Measurements from ENCODE around the gene ZMYND8. TPM values are rescaled to one million over a fixed set of nuclear protein-coding genes. Genes with fewer than 3 reads are reported as not detected.
"Not testable (repeated sequence)": the region's sequence is repeated elsewhere in the genome, so short reads cannot be mapped to it uniquely, and the experiment has no call there.

ZMYND8 gene
- total RNA-seq, 2 experiments from 2014 or later: 28.1 to 29.6 TPM

DNA sequence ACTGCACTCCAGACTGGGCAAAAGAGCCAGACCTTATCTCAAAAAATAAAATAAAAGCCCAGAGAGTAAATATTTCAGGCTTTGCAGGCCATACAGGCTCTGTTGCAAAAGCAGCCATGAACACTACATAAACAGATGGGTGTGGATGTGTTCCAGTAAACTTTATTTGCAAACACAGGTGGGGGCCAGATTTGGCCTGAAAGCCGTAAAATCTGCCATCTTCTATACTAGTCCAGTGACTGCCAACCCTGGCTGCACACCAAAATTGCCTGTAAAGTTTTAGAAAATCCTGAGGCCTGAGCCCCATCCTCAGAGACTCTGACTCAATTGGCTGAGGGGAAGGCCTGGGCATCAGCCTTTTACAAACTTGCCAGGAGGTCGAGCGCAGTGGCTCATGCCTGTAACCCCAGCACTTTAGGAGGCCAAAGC lies 103.6 kb downstream of the ZMYND8 start:
- Mint-ChIP-seq H3K4me3 (no peak overlapping the region), H3K4me1 (ENCODE audit: low read depth) (peaks cover 2% of the 10 kb centered on the region), H3K36me3 (peaks cover 30% of the 10 kb centered on the region), H3K9me3 (no peaks in the 10 kb centered on the region), H3K27me3 (no peaks in the 10 kb centered on the region), H3K27ac (no peak overlapping the region)
- CTCF ChIA-PET: interaction anchor here (0.6 to 3.8 kb wide), 3 partner anchors 20 to 131 kb away, joined by 3 to 11 read pairs (median 5); no protein-coding TSS in a partner anchor
- intact Hi-C loops (cut with micrococcal nuclease): no loop called here
- DNase-seq: no peak
- POLR2A ChIA-PET: no interaction called here

DNA sequence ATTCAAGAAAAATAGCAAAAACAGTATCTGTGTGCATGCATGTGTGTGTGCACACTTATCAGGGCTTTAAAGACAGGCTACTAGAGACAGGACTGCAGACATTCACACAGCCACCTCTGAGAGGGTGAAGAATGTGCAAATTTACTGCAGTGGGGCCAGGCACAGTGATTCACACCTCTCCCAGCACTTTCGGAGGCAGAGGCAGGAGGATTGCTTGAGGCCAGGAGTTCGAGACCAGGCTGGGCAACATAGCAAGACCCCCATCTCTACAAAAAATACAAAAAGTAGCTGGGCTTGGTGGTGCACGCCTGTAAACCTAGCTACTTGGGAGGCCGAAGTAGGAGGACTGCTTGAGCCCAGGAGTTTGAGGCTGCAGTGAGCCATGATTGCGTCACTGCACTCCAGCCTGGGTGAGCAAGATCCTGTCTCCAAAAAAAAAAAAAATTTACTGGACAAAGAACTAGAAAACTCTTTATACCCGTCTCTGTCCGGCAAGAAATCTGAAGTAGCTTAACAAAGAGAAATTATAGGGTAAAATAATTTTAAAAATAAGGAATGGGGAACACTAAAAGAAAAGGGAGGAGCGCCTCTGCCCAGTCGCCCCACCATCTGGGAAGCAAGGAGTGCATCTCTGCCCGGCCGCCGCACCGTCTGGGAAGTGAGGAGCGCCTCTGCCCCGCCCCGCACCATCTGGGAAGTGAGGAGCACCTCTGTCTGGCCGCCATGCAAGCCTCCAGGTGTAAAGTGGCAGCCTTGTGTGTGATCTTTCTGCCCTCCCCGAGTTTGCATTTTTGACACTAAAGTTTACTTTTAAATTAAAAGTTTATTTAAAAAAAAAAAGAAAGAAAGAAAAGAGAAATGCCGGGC lies 105.1 kb downstream of the ZMYND8 start:
- intact Hi-C loops (cut with micrococcal nuclease): no loop called here
- Mint-ChIP-seq H3K4me1 (ENCODE audit: low read depth) (peaks cover 2% of the 10 kb centered on the region), H3K36me3 (peaks cover 33% of the 10 kb centered on the region), H3K27me3 (no peaks in the 10 kb centered on the region), H3K9me3 (no peaks in the 10 kb centered on the region), H3K27ac (no peak overlapping the region), H3K4me3 (no peak overlapping the region)
- ChIA-PET CTCF (interaction anchor here (0.6 to 3.8 kb wide), 4 partner anchors 14 to 133 kb away, joined by 3 to 11 read pairs (median 5); no protein-coding TSS in a partner anchor), POLR2A (no interaction called here)
- DNase-seq: no peak

DNA sequence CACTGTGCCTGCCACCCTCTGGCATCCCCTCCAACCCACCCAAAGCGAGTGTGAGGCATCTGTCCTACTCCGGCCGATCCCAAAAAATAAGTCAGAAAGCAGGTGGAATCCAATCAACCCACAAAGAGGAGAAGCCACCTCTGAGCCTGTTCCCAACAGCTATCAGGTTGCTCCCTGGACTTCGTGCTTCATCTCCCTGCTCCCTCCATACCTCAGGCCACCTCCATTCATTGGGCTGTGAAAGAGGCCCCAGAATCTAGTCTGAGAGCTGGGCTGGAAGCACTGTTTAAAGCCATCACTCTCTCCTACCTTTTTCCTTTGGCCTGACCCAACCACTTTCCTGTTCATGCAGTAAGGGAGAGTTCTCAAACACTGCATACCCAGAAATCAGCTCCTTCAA lies 106.1 kb downstream of the ZMYND8 start:
- H3K27me3 Mint-ChIP-seq: no peaks in the 10 kb centered on the region
- H3K36me3 Mint-ChIP-seq: peaks cover 42% of the 10 kb centered on the region
- peaks cover 2% of the 10 kb centered on the region for H3K4me1 Mint-ChIP-seq (ENCODE audit: low read depth)
- no peak overlapping the region for H3K27ac Mint-ChIP-seq
- intact Hi-C loops (cut with micrococcal nuclease): no loop called here
- no peak for DNase-seq
- POLR2A ChIA-PET: no interaction called here
- no peak overlapping the region for H3K4me3 Mint-ChIP-seq
- no peaks in the 10 kb centered on the region for H3K9me3 Mint-ChIP-seq
- CTCF ChIA-PET: interaction anchor here (0.9 kb wide), 1 partner anchor 22 kb away, joined by 5 read pairs; no protein-coding TSS in a partner anchor

DNA sequence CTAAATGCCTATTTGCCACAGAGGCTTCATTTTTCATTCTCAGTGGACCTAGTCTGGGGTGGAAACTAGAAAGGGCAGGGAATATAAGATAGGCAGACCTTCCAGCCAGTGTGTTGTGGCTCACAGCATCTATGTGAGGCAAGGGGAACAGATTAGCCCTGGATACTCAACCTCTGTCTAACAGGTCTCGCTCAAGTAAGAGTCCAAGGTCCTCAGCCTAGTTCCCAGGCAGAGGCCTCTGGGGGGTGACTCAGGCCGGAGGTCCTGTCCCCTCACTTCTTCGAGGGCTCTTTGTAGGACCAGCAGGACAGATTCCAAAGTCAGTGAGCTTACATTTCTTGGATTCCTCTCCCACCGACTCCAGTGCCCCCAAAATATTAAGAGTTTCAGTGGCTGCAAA lies 106.6 kb downstream of the ZMYND8 start:
- intact Hi-C loops (cut with micrococcal nuclease): no loop called here
- Mint-ChIP-seq H3K27ac (no peak overlapping the region), H3K4me1 (ENCODE audit: low read depth) (peaks cover 2% of the 10 kb centered on the region), H3K4me3 (no peak overlapping the region), H3K36me3 (peaks cover 42% of the 10 kb centered on the region), H3K27me3 (no peaks in the 10 kb centered on the region), H3K9me3 (no peaks in the 10 kb centered on the region)
- CTCF ChIA-PET: interaction anchor here (0.9 to 1.7 kb wide), 2 partner anchors 23 to 134 kb away, joined by 5 to 9 read pairs; no protein-coding TSS in a partner anchor
- POLR2A ChIA-PET: no interaction called here
- no peak for DNase-seq

DNA sequence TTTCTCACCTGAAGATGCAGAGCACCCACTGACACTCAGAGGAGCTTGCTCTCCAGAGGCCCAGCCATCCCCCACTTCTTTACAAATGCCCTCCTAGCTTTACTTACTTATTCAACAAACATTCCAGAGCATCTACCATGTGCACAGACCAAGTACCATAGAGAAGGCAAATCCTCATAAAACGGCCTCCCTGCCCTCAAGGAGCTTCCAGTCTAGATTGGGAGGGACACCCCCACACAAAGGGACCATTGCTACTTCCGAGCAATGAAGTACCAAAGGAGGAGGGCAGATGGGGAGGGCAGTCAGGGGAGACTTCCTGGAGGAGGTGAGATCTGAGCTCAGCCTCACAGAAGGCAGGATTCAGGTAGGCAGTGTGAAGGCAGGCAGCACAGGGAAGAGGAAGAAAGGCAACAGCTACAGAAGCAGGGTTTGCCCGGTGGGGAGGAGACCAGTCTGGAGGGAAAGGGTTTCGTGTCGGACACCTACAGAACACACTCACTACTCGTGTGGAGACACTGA lies 108.0 kb downstream of the ZMYND8 start:
- intact Hi-C loops (cut with micrococcal nuclease): no loop called here
- Mint-ChIP-seq H3K4me3 (no peak overlapping the region), H3K9me3 (no peaks in the 10 kb centered on the region), H3K27me3 (no peaks in the 10 kb centered on the region), H3K27ac (no peak overlapping the region), H3K4me1 (ENCODE audit: low read depth) (peaks cover 2% of the 10 kb centered on the region), H3K36me3 (peaks cover 35% of the 10 kb centered on the region)
- POLR2A ChIA-PET: no interaction called here
- CTCF ChIA-PET: interaction anchor here (1.1 to 1.7 kb wide), 4 partner anchors 24 to 477 kb away, joined by 3 to 9 read pairs (median 4); partner anchors contain the start of gene ZMYND8
- no peak for DNase-seq

DNA sequence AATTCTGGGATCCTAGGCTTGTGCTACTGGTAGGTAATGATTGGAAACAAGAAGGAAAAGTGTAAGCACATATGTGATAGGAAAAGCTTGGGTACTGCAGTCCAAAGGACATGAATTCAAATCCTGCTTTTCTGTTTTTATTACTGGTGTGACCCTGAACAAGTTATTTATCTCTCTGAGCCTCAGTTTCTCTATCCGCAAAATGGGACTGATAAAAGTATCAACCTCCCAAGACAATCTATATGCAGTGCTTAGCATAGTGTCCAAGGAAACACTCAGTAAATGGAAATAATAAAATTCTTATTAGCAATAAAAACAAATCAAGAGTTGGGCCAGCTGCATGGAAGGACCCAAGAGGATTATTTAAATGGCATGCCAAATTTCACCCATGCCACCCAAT lies 108.5 kb downstream of the ZMYND8 start:
- H3K27me3 Mint-ChIP-seq: no peaks in the 10 kb centered on the region
- peaks cover 2% of the 10 kb centered on the region for H3K4me1 Mint-ChIP-seq (ENCODE audit: low read depth)
- peaks cover 35% of the 10 kb centered on the region for H3K36me3 Mint-ChIP-seq
- no peaks in the 10 kb centered on the region for H3K9me3 Mint-ChIP-seq
- no peak overlapping the region for H3K27ac Mint-ChIP-seq
- ChIA-PET POLR2A (no interaction called here), CTCF (interaction anchor here (0.7 to 1.7 kb wide), 4 partner anchors 24 to 373 kb away, joined by 3 to 9 read pairs (median 4); partner anchors contain the start of gene ZMYND8)
- no peak for DNase-seq
- no peak overlapping the region for H3K4me3 Mint-ChIP-seq
- intact Hi-C loops (cut with micrococcal nuclease): no loop called here

DNA sequence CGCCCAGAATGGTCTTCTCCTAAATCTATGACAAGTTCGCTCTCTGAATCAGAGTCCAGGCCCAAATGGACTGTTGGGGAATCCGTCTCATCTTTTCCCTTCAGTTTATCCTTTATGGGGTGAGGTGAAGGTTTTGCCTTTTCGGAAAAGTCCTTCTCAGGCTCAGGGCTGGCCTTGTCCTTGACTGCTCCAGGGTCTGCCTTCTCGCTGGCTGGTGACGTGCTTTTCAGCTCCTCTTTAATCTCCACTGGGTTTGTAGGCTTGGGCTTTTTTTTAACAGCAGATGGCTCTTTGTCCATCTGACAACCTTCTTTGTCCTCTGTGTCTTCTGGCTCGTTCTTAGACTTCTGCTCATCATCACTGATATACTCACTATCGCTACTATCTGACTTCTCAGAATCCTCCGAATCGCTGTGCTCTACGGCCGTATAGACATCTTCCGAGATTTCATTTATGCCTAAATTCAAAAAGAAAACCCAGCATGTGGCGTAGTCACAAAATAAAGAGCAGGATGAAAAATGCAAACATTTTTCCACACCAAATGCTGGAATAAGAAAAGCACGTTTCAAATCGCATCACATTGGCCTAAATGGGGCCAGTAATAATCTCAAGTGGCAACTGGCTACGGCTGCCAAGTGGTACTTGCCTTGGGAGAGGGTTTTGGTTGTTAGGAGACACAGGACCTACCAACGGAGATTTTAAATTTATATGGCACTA lies 110.3 kb downstream of the ZMYND8 start:
- no peak overlapping the region for H3K27ac Mint-ChIP-seq
- peaks cover 2% of the 10 kb centered on the region for H3K4me1 Mint-ChIP-seq (ENCODE audit: low read depth)
- intact Hi-C loops (cut with micrococcal nuclease): no loop called here
- no peak for DNase-seq
- H3K4me3 Mint-ChIP-seq: no peak overlapping the region
- peaks cover 36% of the 10 kb centered on the region for H3K36me3 Mint-ChIP-seq
- no peaks in the 10 kb centered on the region for H3K27me3 Mint-ChIP-seq
- ChIA-PET CTCF (interaction anchor here (0.8 kb wide), 1 partner anchor 27 kb away, joined by 3 read pairs; no protein-coding TSS in a partner anchor), POLR2A (no interaction called here)
- H3K9me3 Mint-ChIP-seq: no peaks in the 10 kb centered on the region

DNA sequence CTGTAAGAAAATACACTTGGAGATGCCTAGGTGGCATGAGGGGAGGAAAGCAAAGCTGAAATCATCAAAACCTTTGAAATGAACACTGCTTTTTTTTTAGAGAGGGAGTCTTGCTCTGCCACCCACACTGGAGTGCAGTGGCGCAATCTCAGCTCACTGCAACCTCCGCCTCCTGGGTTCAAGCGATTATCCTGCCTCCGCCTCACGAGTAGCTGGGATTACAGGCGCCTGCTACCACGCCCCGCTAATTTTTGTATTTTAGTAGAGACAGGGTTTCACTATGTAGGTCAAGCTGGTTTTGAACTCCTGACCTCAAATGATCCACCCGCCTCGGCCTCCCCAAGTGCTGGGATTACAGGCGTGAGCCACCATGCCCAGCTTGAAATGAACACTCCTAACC lies 111.3 kb downstream of the ZMYND8 start:
- H3K4me3 Mint-ChIP-seq; H3K27ac Mint-ChIP-seq; H3K27me3 Mint-ChIP-seq; H3K9me3 Mint-ChIP-seq; intact Hi-C loops (cut with micrococcal nuclease); DNase-seq; POLR2A ChIA-PET; H3K4me1 Mint-ChIP-seq (ENCODE audit: low read depth): not testable (repeated sequence)
- H3K36me3 Mint-ChIP-seq: peaks cover 34% of the 10 kb centered on the region
- CTCF ChIA-PET: interaction anchor here (0.8 to 1.5 kb wide), 2 partner anchors 28 to 139 kb away, joined by 3 to 4 read pairs; no protein-coding TSS in a partner anchor

DNA sequence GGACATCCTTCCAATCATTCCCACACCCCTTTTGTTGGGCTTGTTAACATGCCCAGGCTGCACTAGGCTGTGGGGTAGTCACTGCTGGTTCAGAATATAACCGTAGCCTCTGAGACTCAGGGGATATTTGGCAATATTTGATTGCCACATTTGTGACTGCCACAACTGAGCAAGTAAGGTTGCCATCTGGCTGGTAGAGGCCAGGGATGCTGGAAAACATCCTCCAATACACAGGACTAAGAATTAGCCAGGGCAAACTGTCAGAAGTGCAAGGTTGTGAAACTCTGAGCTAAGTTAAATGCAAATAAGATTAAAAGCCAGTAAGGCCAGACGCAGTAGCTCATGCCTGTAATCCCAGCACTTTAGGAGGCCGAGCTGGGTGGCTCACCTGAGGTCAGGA lies 112.0 kb downstream of the ZMYND8 start:
- peaks cover 2% of the 10 kb centered on the region for H3K4me1 Mint-ChIP-seq (ENCODE audit: low read depth)
- POLR2A ChIA-PET: no interaction called here
- DNase-seq: no peak
- H3K27me3 Mint-ChIP-seq: no peaks in the 10 kb centered on the region
- peaks cover 30% of the 10 kb centered on the region for H3K36me3 Mint-ChIP-seq
- no peak overlapping the region for H3K27ac Mint-ChIP-seq
- intact Hi-C loops (cut with micrococcal nuclease): no loop called here
- CTCF ChIA-PET: interaction anchor here (0.6 to 1.5 kb wide), 3 partner anchors 48 to 310 kb away, joined by 3 to 4 read pairs (median 3); no protein-coding TSS in a partner anchor
- H3K9me3 Mint-ChIP-seq: no peaks in the 10 kb centered on the region
- no peak overlapping the region for H3K4me3 Mint-ChIP-seq

DNA sequence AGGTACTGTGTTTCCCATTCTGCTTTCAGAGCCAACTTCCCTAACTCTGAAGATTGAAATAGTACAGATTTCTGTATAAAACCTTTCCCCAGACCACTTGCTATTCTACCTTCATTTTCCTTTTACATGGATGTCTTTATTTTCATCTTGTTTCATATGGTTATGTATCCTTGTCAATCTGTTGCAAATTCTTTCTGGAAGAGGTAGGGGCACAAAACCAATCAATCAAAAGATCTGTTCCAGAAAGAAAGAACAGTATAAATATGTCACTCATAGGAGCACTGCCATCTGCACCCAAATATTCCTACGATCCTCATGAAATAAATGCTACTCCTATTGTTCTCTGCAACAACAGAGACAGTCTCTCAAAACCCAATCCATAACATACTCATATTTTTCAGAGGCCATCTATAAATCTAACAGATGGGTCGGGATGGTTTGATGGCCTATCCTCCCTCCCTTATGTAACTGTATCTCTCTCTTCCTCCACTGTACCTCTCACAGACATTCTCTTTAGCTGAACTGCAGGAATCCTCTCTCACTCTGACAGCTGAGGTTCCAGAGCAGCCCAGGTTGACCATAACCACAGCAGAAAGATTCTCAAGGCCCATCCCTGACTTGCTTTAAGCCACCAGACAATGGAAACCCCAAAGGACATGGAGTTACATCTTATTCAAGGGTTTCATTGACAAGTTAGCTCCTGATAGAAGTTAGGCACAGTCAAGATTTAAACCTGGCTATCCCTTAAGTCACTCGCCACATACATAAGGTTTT lies 112.8 kb downstream of the ZMYND8 start:
- Mint-ChIP-seq H3K4me1 (ENCODE audit: low read depth) (no peaks in the 10 kb centered on the region), H3K27me3 (no peaks in the 10 kb centered on the region), H3K9me3 (no peaks in the 10 kb centered on the region), H3K27ac (peak overlapping the region; percentile 11), H3K36me3 (peaks cover 27% of the 10 kb centered on the region), H3K4me3 (no peak overlapping the region)
- intact Hi-C loops (cut with micrococcal nuclease): no loop called here
- ChIA-PET POLR2A (no interaction called here), CTCF (interaction anchor here (0.8 to 1.5 kb wide), 3 partner anchors 29 to 140 kb away, joined by 3 to 6 read pairs (median 4); no protein-coding TSS in a partner anchor)
- DNase-seq: no peak

DNA sequence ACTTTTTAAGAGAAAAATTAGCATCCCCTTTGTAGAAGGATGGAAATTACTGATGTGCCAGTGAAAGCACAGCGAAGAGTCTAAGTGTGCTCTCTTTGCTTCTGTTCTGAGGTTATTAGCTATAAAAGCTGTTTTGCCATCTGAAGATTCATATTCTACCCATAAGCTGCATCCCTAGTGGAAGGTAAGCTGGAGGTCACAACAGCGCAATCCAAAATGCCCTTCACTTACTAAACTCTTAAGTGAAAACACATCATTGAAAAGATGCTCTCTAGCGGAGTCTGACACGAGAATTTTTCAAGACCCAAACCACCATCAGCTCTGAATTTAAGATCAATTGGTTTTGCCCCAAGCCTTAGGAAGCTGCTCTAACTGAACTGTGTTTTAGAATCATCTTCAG lies 113.5 kb downstream of the ZMYND8 start:
- intact Hi-C loops (cut with micrococcal nuclease): no loop called here
- H3K9me3 Mint-ChIP-seq: no peaks in the 10 kb centered on the region
- peaks cover 2% of the 10 kb centered on the region for H3K4me1 Mint-ChIP-seq (ENCODE audit: low read depth)
- ChIA-PET POLR2A (no interaction called here), CTCF (interaction anchor here (0.8 to 1.6 kb wide), 3 partner anchors 25 to 141 kb away, joined by 3 to 10 read pairs (median 6); no protein-coding TSS in a partner anchor)
- no peaks in the 10 kb centered on the region for H3K27me3 Mint-ChIP-seq
- DNase-seq: no peak
- H3K36me3 Mint-ChIP-seq: peaks cover 30% of the 10 kb centered on the region
- no peak overlapping the region for H3K4me3 Mint-ChIP-seq
- H3K27ac Mint-ChIP-seq: no peak overlapping the region
